WTC11 (cell line): ENCODE data around the gene DNAJB12. TPM values are rescaled to one million over a fixed set of nuclear protein-coding genes. Genes with fewer than 3 reads are reported as not detected.

ENCODE experiments used
- ATAC-seq: fragments of 200-7000 bp; cut with Tn5 transposase; 2 replicates; pipeline ENCODE4 v1.10.0; 2021; ENCODE audit warnings: mild to moderate bottlenecking, moderate library complexity
- CTCF ChIA-PET: fragments of 300-600 bp; sonication (Branson Sonifier 250); formaldehyde crosslinking; loops from one replicate; lab custom pipeline; 2021; ENCODE audit warnings: antibody characterized with exemption; lab: Charles Lee
- POLR2A ChIA-PET: fragments of 350-600 bp; sonication (Branson Sonifier 250); formaldehyde crosslinking; loops from one replicate; lab custom pipeline; 2021; ENCODE audit warnings: antibody characterized with exemption; lab: Charles Lee
- DNase-seq: peaks from one replicate; pipeline ENCODE4 v3.0.0; 2021; ENCODE audit warnings: low spot score
- H3K27ac Mint-ChIP-seq: 2 replicates; pipeline ENCODE4 v1.8.0; 2021; ENCODE audit warnings: mixed read lengths
- H3K27me3 Mint-ChIP-seq: 2 replicates; pipeline ENCODE4 v1.8.0; 2021; ENCODE audit warnings: low read depth, mild to moderate bottlenecking, moderate library complexity, mixed read lengths
- H3K36me3 Mint-ChIP-seq: 2 replicates; pipeline ENCODE4 v1.8.0; 2021; ENCODE audit warnings: mixed read lengths
- H3K4me1 Mint-ChIP-seq: 2 replicates; pipeline ENCODE4 v1.8.0; 2022; ENCODE audit warnings: mixed read lengths
- H3K4me3 Mint-ChIP-seq: 2 replicates; pipeline ENCODE4 v1.8.0; 2021; ENCODE audit warnings: mild to moderate bottlenecking, moderate library complexity, mixed read lengths
- H3K9me3 Mint-ChIP-seq: 2 replicates; pipeline ENCODE4 v1.8.0; 2021; ENCODE audit warnings: mixed read lengths
- ARID4B ChIP-seq: sonication (generic); formaldehyde crosslinking; IDR thresholded peaks from 2 replicates; pipeline ENCODE4 v1.8.0; 2023; ENCODE audit warnings: missing genetic modification reagents, mild to moderate bottlenecking, borderline replicate concordance
- ATF1 ChIP-seq: sonication (generic); formaldehyde crosslinking; IDR thresholded peaks from 2 replicates; pipeline ENCODE4 v1.8.1; 2023; ENCODE audit warnings: mild to moderate bottlenecking, moderate library complexity, missing genetic modification reagents
- CBFB ChIP-seq: sonication (generic); formaldehyde crosslinking; IDR thresholded peaks from 2 replicates; pipeline ENCODE4 v1.8.1; 2022; ENCODE audit warnings: mild to moderate bottlenecking, low read depth, missing genetic modification reagents
- CDX4 ChIP-seq: fragments of 250-450 bp; sonication (Bioruptor Pico); IDR thresholded peaks from 2 replicates; pipeline ENCODE4 v1.9.0; 2021; ENCODE audit warnings: moderate library complexity, mild to moderate bottlenecking, inconsistent platforms, borderline replicate concordance
- CTCF ChIP-seq: fragments of 200-600 bp; IDR thresholded peaks from 2 replicates; pipeline ENCODE4 v1.8.0; 2022; ENCODE audit warnings: antibody characterized with exemption
- KAT7 ChIP-seq: sonication (generic); formaldehyde crosslinking; IDR thresholded peaks from 2 replicates; pipeline ENCODE4 v1.8.1; 2023; ENCODE audit warnings: missing genetic modification reagents, mild to moderate bottlenecking, borderline replicate concordance
- MLX ChIP-seq: sonication (generic); formaldehyde crosslinking; IDR thresholded peaks from 2 replicates; pipeline ENCODE4 v1.8.1; 2023; ENCODE audit warnings: mild to moderate bottlenecking, missing genetic modification reagents, moderate library complexity
- MYBL2 ChIP-seq: sonication (generic); formaldehyde crosslinking; IDR thresholded peaks from 2 replicates; pipeline ENCODE4 v1.8.1; 2023; ENCODE audit warnings: mild to moderate bottlenecking, moderate library complexity, missing genetic modification reagents
- NFATC4 ChIP-seq: fragments of 250-450 bp; sonication (Bioruptor Pico); IDR thresholded peaks from 2 replicates; pipeline ENCODE4 v1.9.0; 2021; ENCODE audit warnings: mild to moderate bottlenecking
- NFYB ChIP-seq: sonication (generic); formaldehyde crosslinking; conservative IDR thresholded peaks from 2 replicates; pipeline ENCODE4 v1.8.0; 2022; ENCODE audit warnings: low read depth, missing genetic modification reagents
- NR1H2 ChIP-seq: sonication (generic); formaldehyde crosslinking; IDR thresholded peaks from 2 replicates; pipeline ENCODE4 v1.9.0; 2021; ENCODE audit warnings: mild to moderate bottlenecking, moderate library complexity, missing genetic modification reagents
- SMAD4 ChIP-seq: sonication (generic); formaldehyde crosslinking; IDR thresholded peaks from 2 replicates; pipeline ENCODE4 v1.8.0; 2022; ENCODE audit warnings: mild to moderate bottlenecking, missing genetic modification reagents
- SOX15 ChIP-seq: fragments of 250-450 bp; sonication (Bioruptor Pico); IDR thresholded peaks from 2 replicates; pipeline ENCODE4 v1.9.0; 2021; ENCODE audit warnings: mild to moderate bottlenecking
- SP1 ChIP-seq: sonication (generic); formaldehyde crosslinking; conservative IDR thresholded peaks from 2 replicates; pipeline ENCODE4 v1.8.1; 2022; ENCODE audit warnings: missing genetic modification reagents
- TCF7 ChIP-seq: sonication (generic); formaldehyde crosslinking; IDR thresholded peaks from 2 replicates; pipeline ENCODE4 v1.8.0; 2022; ENCODE audit warnings: mild to moderate bottlenecking, low read depth, missing genetic modification reagents, moderate library complexity
- ZBTB21 ChIP-seq: sonication (generic); formaldehyde crosslinking; IDR thresholded peaks from 2 replicates; pipeline ENCODE4 v1.8.1; 2023; ENCODE audit warnings: mild to moderate bottlenecking, missing genetic modification reagents, borderline replicate concordance
- ZNF317 ChIP-seq: sonication (generic); formaldehyde crosslinking; IDR thresholded peaks from 2 replicates; pipeline ENCODE4 v1.8.1; 2023; ENCODE audit warnings: low read depth, mild to moderate bottlenecking, moderate library complexity, missing genetic modification reagents, borderline replicate concordance
- total RNA-seq: library from RNA; stranded (reverse); gene quantifications from 3 replicates; pipeline ENCODE4 v1.2.3, GENCODE V29; 2021

DNAJB12 gene
- total RNA-seq, 1 experiment from 2014 or later, result 21.6 TPM

GRCh38 chr10:72338180-72338579 is 16.5 kb downstream of the DNAJB12 start:
- CTCF ChIA-PET, result interaction anchor here (0.8 to 1.7 kb wide), 6 partner anchors 12 to 212 kb away, joined by 3 to 7 read pairs (median 4); partner anchors contain the start of gene DDIT4
- ATAC-seq (no peak), DNase-seq (no peak)
- no peak for TF ChIP-seq SP1 (CRISPR knock-in tag)
- TF ChIP-seq TCF7 (CRISPR knock-in tag), result no peak
- TF ChIP-seq NFATC4 (CRISPR knock-in tag), result no peak
- no peak for TF ChIP-seq MLX (CRISPR knock-in tag)
- TF ChIP-seq NFYB (CRISPR knock-in tag), result no peak
- Mint-ChIP-seq H3K27ac (no peak overlapping the region), H3K9me3 (no peaks in the 10 kb centered on the region), H3K4me3 (no peak overlapping the region), H3K36me3 (peaks cover 9% of the 10 kb centered on the region), H3K4me1 (peaks cover 15% of the 10 kb centered on the region), H3K27me3 (no peaks in the 10 kb centered on the region)
- POLR2A ChIA-PET, result no interaction called here

GRCh38 chr10:72337722-72338121 is 17.0 kb downstream of the DNAJB12 start:
- no peak for DNase-seq
- ChIA-PET POLR2A (interaction anchor here (1.0 to 1.1 kb wide), 2 partner anchors 60 to 63 kb away, joined by 4 to 5 read pairs; no protein-coding TSS in a partner anchor), CTCF (interaction anchor here (0.6 to 1.9 kb wide), 25 partner anchors 9 to 382 kb away, joined by 3 to 14 read pairs (median 4); partner anchors contain the start of genes DDIT4, DNAJB12 and SPOCK2)
- H3K27ac Mint-ChIP-seq, result no peak overlapping the region
- TF ChIP-seq SMAD4 (CRISPR knock-in tag), result no peak
- no peak for TF ChIP-seq ZNF317 (CRISPR knock-in tag)
- no peak for TF ChIP-seq KAT7 (CRISPR knock-in tag)
- no peak for TF ChIP-seq CBFB (CRISPR knock-in tag)
- no peak for TF ChIP-seq SP1 (CRISPR knock-in tag)
- TF ChIP-seq ZBTB21 (CRISPR knock-in tag), result no peak
- TF ChIP-seq NR1H2 (CRISPR knock-in tag), result no peak
- TF ChIP-seq CDX4 (CRISPR knock-in tag), result no peak
- no peaks in the 10 kb centered on the region for H3K27me3 Mint-ChIP-seq
- peaks cover 18% of the 10 kb centered on the region for H3K4me1 Mint-ChIP-seq
- no peak overlapping the region for H3K4me3 Mint-ChIP-seq
- no peak for ATAC-seq
- H3K36me3 Mint-ChIP-seq, result peaks cover 9% of the 10 kb centered on the region
- no peaks in the 10 kb centered on the region for H3K9me3 Mint-ChIP-seq

- peak; percentile 46 for ATAC-seq
- no peak for TF ChIP-seq MYBL2 (CRISPR knock-in tag)
- TF ChIP-seq ARID4B, result no peak
- peak; percentile 98 for TF ChIP-seq CTCF
- TF ChIP-seq ATF1 (CRISPR knock-in tag), result 0 out of 2 replicates have a peak, but pooled peaks have one; percentile 6
- TF ChIP-seq SOX15 (CRISPR knock-in tag), result no peak
- DNase-seq, result peak; percentile 76
- POLR2A ChIA-PET, result interaction anchor here (0.5 to 1.1 kb wide), 4 partner anchors 13 to 62 kb away, joined by 3 to 5 read pairs (median 4); no protein-coding TSS in a partner anchor
- H3K36me3 Mint-ChIP-seq, result peaks cover 9% of the 10 kb centered on the region
- CTCF ChIA-PET, result interaction anchor here (0.6 to 1.9 kb wide), 27 partner anchors 9 to 520 kb away, joined by 3 to 14 read pairs (median 3); partner anchors contain the start of genes DDIT4, DNAJB12 and SPOCK2
- H3K27me3 Mint-ChIP-seq, result no peaks in the 10 kb centered on the region
- H3K27ac Mint-ChIP-seq, result 0 out of 2 replicates have a peak overlapping the region, but pooled peaks have one; percentile 23
- H3K9me3 Mint-ChIP-seq, result no peaks in the 10 kb centered on the region
- peaks cover 19% of the 10 kb centered on the region for H3K4me1 Mint-ChIP-seq
- no peak overlapping the region for H3K4me3 Mint-ChIP-seq
These were observed 17.6 kb downstream of the DNAJB12 start for GRCh38 chr10:72337039-72337629.
